K562 (cell line): Measurements from ENCODE around the gene CNOT6L. TPM values are rescaled to one million over a fixed set of nuclear protein-coding genes. Genes with fewer than 3 reads are reported as not detected.

ENCODE experiments used
- ATAC-seq: fragments of 200-7000 bp; cut with Tn5 transposase; 3 replicates; pipeline ENCODE4 v1.9.1; 2020; ENCODE audit warnings: moderate library complexity
- Bru-seq: library from RNA; stranded (reverse); fragments of 400-500 nt; gene quantifications from one replicate; lab custom pipeline; 2021; lab: Mats Ljungman, UMichigan
- BruChase-seq, 2 experiments: library from RNA; stranded (reverse); fragments of 400-500 nt; gene quantifications; one replicate each; lab custom pipeline; 2021; lab: Mats Ljungman, UMichigan
- BruUV-seq: library from RNA; stranded (reverse); fragments of 400-500 nt; replicated peaks from 2 replicates; lab custom pipeline; 2021; lab: Mats Ljungman, UMichigan
- CTCF ChIA-PET: fragments of 300-600 bp; formaldehyde crosslinking; extraction: SDS; loops from one replicate; lab custom pipeline; 2021; ENCODE audit warnings: low intra/inter-chr PET ratio; lab: Yijun Ruan, JAX
- POLR2A ChIA-PET: fragments of 300-600, 350-650 bp; sonication (Branson Sonifier 250); formaldehyde crosslinking; extraction: SDS; loops from one replicate; lab custom pipeline; 2021; ENCODE audit warnings: antibody characterized with exemption, inconsistent platforms; lab: Yijun Ruan, JAX
- DNase-seq, 4 experiments: peaks; one replicate each; pipeline versions ENCODE4 v3.0.0 to v3.0.0-alpha.2; 2011 to 2018; ENCODE audit warnings: low spot score in 3 of 4, mixed read lengths in 3 of 4; ENCODE audit errors: extremely low read depth in 1 of 4
- FAIRE-seq: peaks from 2 replicates; lab custom pipeline; 2011; peaks lifted over from hg19 to GRCh38; lab: Jason Lieb, UNC
- H2AFZ ChIP-seq: 2 replicates; pipeline ENCODE4 v1.6.0; 2011; ENCODE audit warnings: low read depth, low read length, control low read depth, inconsistent platforms
- H3K27ac ChIP-seq: fragments of 200-600 bp; 3 replicates; pipeline ENCODE4 v1.8.0; 2011; ENCODE audit warnings: low read depth, mild to moderate bottlenecking, control low read depth, inconsistent platforms, low read length, moderate library complexity, mixed read lengths; ENCODE audit errors: extremely low read depth
- H3K27me3 ChIP-seq, 2 experiments: fragments of 300-600 bp in 1 of 2; 2 replicates in 1 of 2; 3 replicates in 1 of 2; pipeline versions ENCODE4 v1.6.0 to v1.8.0; 2011; ENCODE audit warnings: inconsistent platforms in 2 of 2, low read length in 2 of 2, mild to moderate bottlenecking in 1 of 2, mixed read lengths in 1 of 2, moderate library complexity in 1 of 2; ENCODE audit not compliant: control insufficient read depth in 2 of 2, insufficient read depth in 2 of 2
- H3K36me3 ChIP-seq: fragments of 300-600 bp; 3 replicates; pipeline ENCODE4 v1.8.0; 2011; ENCODE audit warnings: mild to moderate bottlenecking, low read length, inconsistent platforms; ENCODE audit not compliant: control insufficient read depth, insufficient read depth
- H3K4me1 ChIP-seq, 2 experiments: fragments of 200-600 bp in 1 of 2; replicated peaks in 1 of 2; 2 replicates in 1 of 2; 3 replicates in 1 of 2; pipeline versions ENCODE4 v1.5.1 to v1.8.0; 2011; ENCODE audit warnings: inconsistent platforms in 2 of 2, low read length in 2 of 2, mild to moderate bottlenecking in 1 of 2, mixed read lengths in 1 of 2, moderate library complexity in 1 of 2; ENCODE audit not compliant: control insufficient read depth in 2 of 2, insufficient read depth in 2 of 2
- H3K4me2 ChIP-seq: 2 replicates; pipeline ENCODE4 v1.6.1; 2011; ENCODE audit warnings: low read length, control low read depth, inconsistent platforms, mixed read lengths; ENCODE audit not compliant: insufficient read depth
- H3K4me3 ChIP-seq: fragments of 200-600 bp; sonication (generic), shearing (Covaris generic); 2 replicates; pipeline ENCODE4 v1.5.1; 2016; ENCODE audit warnings: control low read depth, inconsistent platforms
- H3K79me2 ChIP-seq: fragments of 200-600 bp; 3 replicates; pipeline ENCODE4 v1.8.0; 2011; ENCODE audit warnings: low read length, inconsistent platforms; ENCODE audit not compliant: control insufficient read depth, insufficient read depth
- H3K9ac ChIP-seq, 2 experiments: 2 replicates each; pipeline versions ENCODE4 v1.6.0 to v1.6.1; 2011; ENCODE audit warnings: low read depth in 2 of 2, low read length in 2 of 2, control low read depth in 1 of 2, inconsistent platforms in 1 of 2, mild to moderate bottlenecking in 1 of 2, mixed read lengths in 1 of 2; ENCODE audit not compliant: insufficient read depth in 1 of 2
- H3K9me1 ChIP-seq: one replicate; pipeline ENCODE4 v1.6.0; 2011; ENCODE audit warnings: inconsistent platforms, mild to moderate bottlenecking, low read length, moderate library complexity; ENCODE audit not compliant: control insufficient read depth, insufficient read depth
- H3K9me3 ChIP-seq: replicated peaks from 2 replicates; pipeline ENCODE4 v1.5.1; 2011; ENCODE audit warnings: low read depth, low read length, inconsistent platforms; ENCODE audit not compliant: control insufficient read depth, insufficient read depth
- H4K20me1 ChIP-seq: replicated peaks from 2 replicates; pipeline ENCODE4 v1.6.1; 2011; ENCODE audit warnings: low read length, inconsistent platforms, mixed read lengths; ENCODE audit not compliant: control insufficient read depth, insufficient read depth
- ATF7 ChIP-seq: fragments of 450-650 bp; IDR thresholded peaks from 2 replicates; pipeline ENCODE4 v1.7.1; 2014; ENCODE audit warnings: mild to moderate bottlenecking, moderate library complexity
- ESRRA ChIP-seq: fragments of 450-650 bp; IDR thresholded peaks from 2 replicates; pipeline ENCODE4 v1.6.1; 2014; ENCODE audit warnings: low read depth, mild to moderate bottlenecking, moderate library complexity, borderline replicate concordance
- ETS2 ChIP-seq: IDR thresholded peaks from 2 replicates; pipeline ENCODE4 v1.6.1; 2016; ENCODE audit warnings: borderline replicate concordance, missing genetic modification characterization, mild to moderate bottlenecking, moderate library complexity, missing compliant biosample characterization; ENCODE audit not compliant: poor library complexity, severe bottlenecking
- GATAD2B ChIP-seq: fragments of 450-650 bp; IDR thresholded peaks from 2 replicates; pipeline ENCODE4 v1.6.1; 2017; ENCODE audit warnings: mild to moderate bottlenecking, borderline replicate concordance
- MCM2 ChIP-seq: fragments of 450-650 bp; IDR thresholded peaks from 2 replicates; pipeline ENCODE4 v1.6.1; 2017; ENCODE audit warnings: low read depth, mild to moderate bottlenecking
- NCOA1 ChIP-seq: fragments of 450-650 bp; IDR thresholded peaks from 2 replicates; pipeline ENCODE4 v1.6.1; 2016; ENCODE audit warnings: low read depth
- POLR2B ChIP-seq: fragments of 450-650 bp; IDR thresholded peaks from 2 replicates; pipeline ENCODE4 v1.6.1; 2018; ENCODE audit warnings: low read depth; ENCODE audit not compliant: partially characterized antibody
- SMARCA4 ChIP-seq: fragments of 450-650 bp; IDR thresholded peaks from 2 replicates; pipeline ENCODE4 v1.6.1; 2016
- SOX6 ChIP-seq: fragments of 450-650 bp; IDR thresholded peaks from 2 replicates; pipeline ENCODE4 v1.6.1; 2014; ENCODE audit warnings: mild to moderate bottlenecking
- SRSF1 ChIP-seq: fragments of 200-400 bp; formaldehyde crosslinking; IDR thresholded peaks from 2 replicates; pipeline ENCODE4 v1.6.1; 2017; ENCODE audit warnings: mild to moderate bottlenecking, low read depth, low read length, moderate library complexity
- TAF7 ChIP-seq: fragments of 450-650 bp; IDR thresholded peaks from 2 replicates; pipeline ENCODE4 v1.6.1; 2016; ENCODE audit warnings: missing genetic modification characterization, missing compliant biosample characterization
- TCF7L2 ChIP-seq: fragments of 150-350 bp; IDR thresholded peaks from 2 replicates; pipeline ENCODE4 v1.6.1; 2016; ENCODE audit warnings: low read depth, mild to moderate bottlenecking, low read length, moderate library complexity
- THRAP3 ChIP-seq: fragments of 450-650 bp; IDR thresholded peaks from 2 replicates; pipeline ENCODE4 v1.6.1; 2016; ENCODE audit warnings: mild to moderate bottlenecking, inconsistent platforms, borderline replicate concordance
- ZBTB8A ChIP-seq: fragments of 450-650 bp; IDR thresholded peaks from 2 replicates; pipeline ENCODE4 v1.6.1; 2018; ENCODE audit warnings: mild to moderate bottlenecking, moderate library complexity; ENCODE audit not compliant: partially characterized antibody
- ZFPM2 ChIP-seq: fragments of 250-450 bp; sonication (Bioruptor Pico); IDR thresholded peaks from 2 replicates; pipeline ENCODE4 v1.5.1; 2022; ENCODE audit warnings: mild to moderate bottlenecking
- ZNF12 ChIP-seq: sonication (generic); formaldehyde crosslinking; IDR thresholded peaks from 2 replicates; pipeline ENCODE4 v1.4.0; 2020; ENCODE audit warnings: mild to moderate bottlenecking, missing genetic modification reagents
- WGBS: fragments of 100-300 bp; shearing (Covaris generic); methylation state at CpG from one replicate; pipeline ENCODE4 v1.1.6; 2016; ENCODE audit warnings: low coverage, mixed read lengths; ENCODE audit not compliant: insufficient coverage; ENCODE audit errors: missing lambda C conversion rate; 5-methylcytosine and 5-hydroxymethylcytosine counted together
- in situ Hi-C: fragments of 300-500 bp; cut with MboI; formaldehyde crosslinking; loops from 4 replicates; pipeline ENCODE4 v1.15.0; 2018; ENCODE audit warnings: inconsistent platforms, mixed read lengths
- intact Hi-C: fragments of 100-400 bp; cut with micrococcal nuclease; formaldehyde crosslinking; loops from 2 replicates; pipeline ENCODE4 v1.14.2; 2022
- long read RNA-seq, 3 experiments: library from polyadenylated mRNA in 2 of 3; library from RNA in 1 of 3; unstranded in 2 of 3; stranded (forward) in 1 of 3; transcript quantifications; one replicate each; pipeline ENCODE4 v2.0.0, GENCODE V29; 2019 to 2022
- polyA minus RNA-seq, 3 experiments: library from RNA; depleted of rRNA, polyadenylated mRNA; stranded (reverse); fragments of >200 nt; gene quantifications; 2 replicates each; pipeline ENCODE4 v1.2.3, GENCODE V29; 2011
- polyA plus RNA-seq, 8 experiments: library from polyadenylated mRNA; depleted of rRNA in 4 of 8; stranded (reverse) in 5 of 8; unstranded in 3 of 8; fragments of >200 nt; fragmentation: Nextera tagmentation in 2 of 8; fragmentation: Illumina TruSeq in 1 of 8; extraction: Ambion mirVana in 2 of 8; extraction: Trizol in 1 of 8; gene quantifications; 2 replicates each; pipeline versions ENCODE4 v1.2.1 to v1.2.3, GENCODE V29; 2011 to 2014; ENCODE audit warnings: inconsistent platforms in 1 of 8, missing spikeins in 1 of 8
- total RNA-seq, 7 experiments: library from RNA; depleted of rRNA in 6 of 7; stranded (reverse); fragments of >200 nt in 6 of 7; fragmentation: Illumina TruSeq in 2 of 7; extraction: Trizol in 2 of 7; gene quantifications; 2 replicates each; pipeline versions ENCODE4 v1.2.1 to v1.2.3, GENCODE V29; 2011 to 2021; ENCODE audit warnings: low replicate concordance in 1 of 7
- TF ChIP-seq, protein P1 (sequence below), 2 experiments: fragments of 200-800 bp in 1 of 2; sonication (Bioruptor generic) in 1 of 2; sonication (generic) in 1 of 2; formaldehyde crosslinking in 1 of 2; IDR thresholded peaks in 1 of 2; conservative IDR thresholded peaks in 1 of 2; 2 replicates each; pipeline versions ENCODE4 v1.5.0 to v1.6.1; 2016 to 2020; ENCODE audit warnings: missing compliant biosample characterization in 1 of 2, missing genetic modification characterization in 1 of 2, missing genetic modification reagents in 1 of 2

Gene CNOT6L
- total RNA-seq (2011; cell fraction: chromatin; rRNA removed; ENCODE audit: low replicate concordance): 11.9 and 31.5 TPM in 2 replicates
- total RNA-seq (2011; cell fraction: nucleolus; rRNA removed): 4.0 and 5.9 TPM in 2 replicates
- 10.8 and 15.5 TPM in 2 replicates for total RNA-seq (2011; cell fraction: nucleoplasm; rRNA removed)
- total RNA-seq (2014; rRNA removed) (5.3 and 5.6 TPM in 2 replicates), total RNA-seq (2014; rRNA removed; fragmentation: Illumina TruSeq; extraction: Trizol) (9.8 and 12.6 TPM in 2 replicates), total RNA-seq (2015; rRNA removed; fragmentation: Illumina TruSeq; extraction: Trizol) (6.5 and 7.2 TPM in 2 replicates), total RNA-seq (2021) (27.9 TPM in 2 replicates), polyA plus RNA-seq (2011; rRNA removed) (10.3 and 10.8 TPM in 2 replicates), polyA plus RNA-seq (2014; fragmentation: Illumina TruSeq; extraction: Trizol) (12.2 and 13.5 TPM in 2 replicates), polyA plus RNA-seq (2014; fragmentation: Nextera tagmentation; extraction: Ambion mirVana) (1 to 10 TPM; 3.9 to 6.0 TPM), polyA plus RNA-seq (2014; rRNA removed) (3.7 and 4.2 TPM in 2 replicates), polyA minus RNA-seq (2011; rRNA and poly(A)+ RNA removed) (39.9 and 61.7 TPM in 2 replicates), Bru-seq, nascent RNA (percentile 79 among the genes with signal in this experiment), BruChase-seq, experiment 1, labeled RNA remaining after a 2-hour chase (percentile 83 among the genes with signal in this experiment), BruChase-seq, experiment 2, labeled RNA remaining after a 6-hour chase (percentile 81 among the genes with signal in this experiment)
- 2.5 and 6.5 TPM in 2 replicates for polyA plus RNA-seq (2011; cell fraction: cytosol; rRNA removed)
- 7.9 and 10.8 TPM in 2 replicates for polyA plus RNA-seq (2011; cell fraction: nucleus; rRNA removed)
- 8.7 and 13.6 TPM in 2 replicates for polyA plus RNA-seq (2012)
- 23.6 and 30.9 TPM in 2 replicates for polyA minus RNA-seq (2011; cell fraction: cytosol; rRNA and poly(A)+ RNA removed)
- 9.7 and 20.7 TPM in 2 replicates for polyA minus RNA-seq (2011; cell fraction: nucleus; rRNA and poly(A)+ RNA removed)
- long read RNA-seq, experiment 1, transcript CNOT6L-206 (12 exons, 1,890 nt): major isoform, 16 of 44 reads
- long read RNA-seq, experiment 1, partial matches to known transcripts: 11 of 44 reads
- long read RNA-seq, experiment 1, other reads (novel, unspliced or antisense): 17 of 44 reads
- long read RNA-seq, experiment 2, partial matches to known transcripts: 0 of 16 reads
- long read RNA-seq, experiment 2, other reads (novel, unspliced or antisense): 15 of 16 reads
- long read RNA-seq, experiment 3: 0 reads

GRCh38 chr4:77818602-77819403 lies at the start of gene CNOT6L:
Gene CNOT6L, minus strand, starts transcription at chr4:77819368. Its CDS starts 60 bp downstream, at chr4:77819308.
- POLR2A ChIA-PET: interaction anchor here (0.6 to 3.5 kb wide), 7 partner anchors 10 to 43 kb away, joined by 3 to 22 read pairs (median 4); partner anchors contain the start of gene MRPL1
- no peaks in the 10 kb centered on the region for H3K9me1 ChIP-seq
- peaks cover 10 to 15% of the 10 kb centered on the region in 2 experiments; a peak in 4 of 5 replicates for H3K4me1 ChIP-seq
- no peaks in the 10 kb centered on the region; the same call in 2 of the 3 replicates for H3K36me3 ChIP-seq
- no TSS peak for BruUV-seq
- H3K27ac ChIP-seq: peak within 1 kb of the TSS; percentile 87
- peak within 1 kb of the TSS; percentile 84 to 97 for H3K9ac ChIP-seq
- peaks cover 66% of the 10 kb centered on the region for H3K79me2 ChIP-seq
- no peak for FAIRE-seq
- peak; percentile 72 for ATAC-seq
- in situ Hi-C loops (no loop called here), intact Hi-C loops (loop anchor here (1.0 to 10.0 kb wide), 2 partner anchors 43 to 74 kb away; partner anchors contain the start of gene MRPL1)
- peak within 1 kb of the TSS; percentile 96 for H2AFZ ChIP-seq
- H3K27me3 ChIP-seq: no peaks in the 10 kb centered on the region
- WGBS: 1% methylated on average over 33 of the region's 89 CpGs
- peak within 1 kb of the TSS; percentile 66 for H3K4me3 ChIP-seq
- no peaks in the 10 kb centered on the region for H3K9me3 ChIP-seq
- DNase-seq: peak; percentile 56 to 70 (median 60)
- H3K4me2 ChIP-seq: peak within 1 kb of the TSS; percentile 93
- H4K20me1 ChIP-seq: peaks cover 6% of the 10 kb centered on the region; the same call in 1 of the 2 replicates
- CTCF ChIA-PET: no interaction called here
- TF ChIP-seq ZBTB8A: no peak
- TF ChIP-seq GATAD2B: peak; percentile 80; the same call in 1 of the 2 replicates
- TF ChIP-seq ESRRA: no peak
- TF ChIP-seq ETS2 (tag): no peak
- TF ChIP-seq TCF7L2: no peak
- no peak for TF ChIP-seq THRAP3
- no peak for TF ChIP-seq ZNF12 (CRISPR knock-in tag)
- TF ChIP-seq SOX6: no peak
- TF ChIP-seq POLR2B: peak; percentile 23
- TF ChIP-seq NCOA1: no peak
- no peak for TF ChIP-seq ZFPM2
- no peak for TF ChIP-seq ATF7
- TF ChIP-seq, protein P1, sequence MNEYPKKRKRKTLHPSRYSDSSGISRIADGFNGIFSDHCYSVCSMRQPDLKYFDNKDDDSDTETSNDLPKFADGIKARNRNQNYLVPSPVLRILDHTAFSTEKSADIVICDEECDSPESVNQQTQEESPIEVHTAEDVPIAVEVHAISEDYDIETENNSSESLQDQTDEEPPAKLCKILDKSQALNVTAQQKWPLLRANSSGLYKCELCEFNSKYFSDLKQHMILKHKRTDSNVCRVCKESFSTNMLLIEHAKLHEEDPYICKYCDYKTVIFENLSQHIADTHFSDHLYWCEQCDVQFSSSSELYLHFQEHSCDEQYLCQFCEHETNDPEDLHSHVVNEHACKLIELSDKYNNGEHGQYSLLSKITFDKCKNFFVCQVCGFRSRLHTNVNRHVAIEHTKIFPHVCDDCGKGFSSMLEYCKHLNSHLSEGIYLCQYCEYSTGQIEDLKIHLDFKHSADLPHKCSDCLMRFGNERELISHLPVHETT (CRISPR knock-in tag; conservative IDR thresholded peaks at IDR 0.05 in 1 of 2, IDR thresholded peaks at IDR 0.05 in 1 of 2): peak in 1 of 2 experiments; percentile 43; a peak in 1 of 4 replicates
- no peak for TF ChIP-seq MCM2
- peak; percentile 29; the same call in 1 of the 2 replicates for TF ChIP-seq SMARCA4
- no peak for TF ChIP-seq TAF7 (tag)
- no peak for TF ChIP-seq SRSF1
